GM12878 (cell line): ENCODE measurements around the gene GAS6. TPM values are rescaled to one million over a fixed set of nuclear protein-coding genes. Genes with fewer than 3 reads are reported as not detected.

Experiments used
- ATAC-seq: fragments of 200-7000 bp; cut with Tn5 transposase; 3 replicates; pipeline ENCODE4 v1.9.1; 2020; ENCODE audit warnings: mild to moderate bottlenecking, moderate library complexity
- BruUV-seq: library from RNA; stranded (reverse); fragments of 400-500 nt; replicated peaks from 2 replicates; lab custom pipeline; 2021; lab: Mats Ljungman, UMichigan
- CTCF ChIA-PET: fragments of 300-600 bp; sonication (Branson Sonifier 250); formaldehyde crosslinking; extraction: SDS; loops from one replicate; lab custom pipeline; 2021; ENCODE audit warnings: inconsistent platforms; lab: Yijun Ruan, JAX
- POLR2A ChIA-PET: fragments of 350-600 bp; formaldehyde crosslinking; extraction: SDS; loops from one replicate; lab custom pipeline; 2021; ENCODE audit warnings: inconsistent platforms; lab: Charles Lee
- RAD21 ChIA-PET: fragments of 300-600 bp; sonication (Branson Sonifier 250); formaldehyde crosslinking; loops from one replicate; lab custom pipeline; 2023; ENCODE audit warnings: antibody characterized with exemption; ENCODE audit not compliant: unreplicated experiment; lab: Charles Lee
- SMC1A ChIA-PET: fragments of 300-600 bp; sonication (Branson Sonifier 250); formaldehyde crosslinking; loops from one replicate; lab custom pipeline; 2023; ENCODE audit not compliant: unreplicated experiment, uncharacterized antibody; lab: Charles Lee
- DNase-seq: peaks from one replicate; pipeline ENCODE4 v3.0.0-alpha.2; 2011; ENCODE audit warnings: low read depth, low spot score
- FAIRE-seq: peaks from 3 replicates; lab custom pipeline; 2011; peaks lifted over from hg19 to GRCh38; lab: Jason Lieb, UNC
- H2AFZ ChIP-seq: 2 replicates; pipeline ENCODE4 v1.6.0; 2011; ENCODE audit warnings: low read depth, low read length, control low read depth; ENCODE audit not compliant: control insufficient read depth
- H3K27ac ChIP-seq: 2 replicates; pipeline ENCODE4 v1.5.1; 2011; ENCODE audit warnings: control low read depth; ENCODE audit not compliant: control insufficient read depth, insufficient read depth
- H3K27me3 ChIP-seq, 2 experiments: replicated peaks in 1 of 2; 2 replicates each; pipeline versions ENCODE4 v1.6.0 to v1.6.1; 2011; ENCODE audit warnings: low read length in 1 of 2; ENCODE audit not compliant: control insufficient read depth in 2 of 2, insufficient read depth in 2 of 2
- H3K36me3 ChIP-seq, 2 experiments: 2 replicates each; pipeline ENCODE4 v1.5.1; 2011; ENCODE audit warnings: low read length in 1 of 2; ENCODE audit not compliant: control insufficient read depth in 2 of 2, insufficient read depth in 2 of 2
- H3K4me1 ChIP-seq: 2 replicates; pipeline ENCODE4 v1.6.1; 2011; ENCODE audit warnings: mild to moderate bottlenecking, low read length, moderate library complexity, mixed read lengths; ENCODE audit not compliant: control insufficient read depth, insufficient read depth
- H3K4me2 ChIP-seq: 2 replicates; pipeline ENCODE4 v1.6.0; 2011; ENCODE audit warnings: control low read depth; ENCODE audit not compliant: control insufficient read depth, insufficient read depth
- H3K4me3 ChIP-seq: fragments of 200-600 bp; sonication (generic); 2 replicates; pipeline ENCODE4 v1.5.1; 2016
- H3K79me2 ChIP-seq: 2 replicates; pipeline ENCODE4 v1.6.0; 2011; ENCODE audit warnings: low read length; ENCODE audit not compliant: control insufficient read depth, insufficient read depth
- H3K9ac ChIP-seq: 2 replicates; pipeline ENCODE4 v1.8.0; 2011; ENCODE audit warnings: low read length, control low read depth, mixed read lengths; ENCODE audit not compliant: control insufficient read depth, insufficient read depth
- H3K9me3 ChIP-seq: replicated peaks from 3 replicates; pipeline ENCODE4 v1.5.1; 2011; ENCODE audit warnings: mild to moderate bottlenecking, low read length; ENCODE audit not compliant: control insufficient read depth, insufficient read depth
- H4K20me1 ChIP-seq: 2 replicates; pipeline ENCODE4 v1.6.0; 2011; ENCODE audit not compliant: control insufficient read depth, insufficient read depth
- CUX1 ChIP-seq: IDR thresholded peaks from 2 replicates; pipeline ENCODE4 v1.6.1; 2012; ENCODE audit warnings: improper control_type of control experiment, low read depth, low read length; ENCODE audit not compliant: insufficient replicate concordance
- FOXK2 ChIP-seq: fragments of 450-650 bp; IDR thresholded peaks from 2 replicates; pipeline ENCODE4 v1.6.1; 2017; ENCODE audit warnings: mild to moderate bottlenecking, moderate library complexity
- NFYB ChIP-seq: IDR thresholded peaks from 2 replicates; pipeline ENCODE4 v1.6.1; 2011; ENCODE audit warnings: low read depth, mild to moderate bottlenecking, low read length, improper control_type of control experiment, moderate library complexity; ENCODE audit not compliant: insufficient read depth
- PAX5 ChIP-seq: IDR thresholded peaks from 2 replicates; pipeline ENCODE4 v1.6.1; 2011; ENCODE audit warnings: low read depth, low read length, borderline replicate concordance
- POLR2AphosphoS5 ChIP-seq: IDR thresholded peaks from 2 replicates; pipeline ENCODE4 v1.6.1; 2011; ENCODE audit warnings: mild to moderate bottlenecking, low read length, inconsistent platforms
- REST ChIP-seq: IDR thresholded peaks from 2 replicates; pipeline ENCODE4 v1.6.1; 2012; ENCODE audit warnings: mild to moderate bottlenecking, low read depth, low read length
- WGBS: methylation state at CpG from one replicate; pipeline ENCODE4 v1.1.6; 2016; ENCODE audit warnings: low lambda C conversion rate; ENCODE audit not compliant: insufficient replicate concordance, insufficient coverage; ENCODE audit errors: missing lambda C conversion rate; 5-methylcytosine and 5-hydroxymethylcytosine counted together
- in situ Hi-C: fragments of 300-500 bp; cut with MboI; formaldehyde crosslinking; loops from 9 replicates; pipeline ENCODE4 v1.14.3; 2018; ENCODE audit warnings: mixed read lengths
- intact Hi-C: fragments of 100-400 bp; cut with micrococcal nuclease; formaldehyde crosslinking; loops from one replicate; pipeline ENCODE4 v1.14.2; 2022; ENCODE audit not compliant: unreplicated experiment
- polyA plus RNA-seq, 11 experiments: library from polyadenylated mRNA; depleted of rRNA in 4 of 11; unstranded in 6 of 11; stranded (reverse) in 5 of 11; fragments of >200 nt; fragmentation: Nextera tagmentation in 4 of 11; fragmentation: Illumina TruSeq in 1 of 11; extraction: Ambion mirVana in 4 of 11; extraction: Trizol in 1 of 11; gene quantifications; 1 replicate in 1 of 11; 2 replicates in 10 of 11; pipeline versions ENCODE4 v1.2.1 to v1.2.3, GENCODE V29; 2011 to 2016; ENCODE audit warnings: inconsistent platforms in 2 of 11, missing spikeins in 2 of 11, low read depth in 1 of 11
- total RNA-seq, 4 experiments: library from RNA; depleted of rRNA in 3 of 4; stranded (reverse); fragments of >200 nt in 3 of 4; fragmentation: Illumina TruSeq in 1 of 4; extraction: Trizol in 1 of 4; gene quantifications; 2 replicates each; pipeline versions ENCODE4 v1.2.1 to v1.2.3, GENCODE V29; 2013 to 2021

Gene GAS6
- total and polyA plus RNA-seq, 10 of the 15 experiments (the other 5 are each of a cell fraction or from before 2014, with no cell fraction given): 0.03 to 0.59 (median 0.10) TPM; not detected in 2

- no peak overlapping the region for H3K4me2 ChIP-seq
- H3K79me2 ChIP-seq: no peaks in the 10 kb centered on the region
- no peak for FAIRE-seq
- no peaks in the 10 kb centered on the region for H3K4me1 ChIP-seq
- CTCF ChIA-PET: no interaction called here
- no peak overlapping the region for H3K9ac ChIP-seq
- no TSS peak for BruUV-seq
- no peak overlapping the region for H3K27ac ChIP-seq
- H2AFZ ChIP-seq: no peak overlapping the region
- WGBS: 44% methylated on average over 6 of the region's 6 CpGs
- ATAC-seq: no peak
- no peaks in the 10 kb centered on the region for H4K20me1 ChIP-seq
- no peak overlapping the region for H3K4me3 ChIP-seq
- in situ Hi-C loops (no loop called here), intact Hi-C loops (no loop called here)
- SMC1A ChIA-PET: no interaction called here
- H3K27me3 ChIP-seq: no peaks in the 10 kb centered on the region; a peak in 1 of 4 replicates
- no peaks in the 10 kb centered on the region for H3K9me3 ChIP-seq
- TF ChIP-seq PAX5: no peak
- no peak for TF ChIP-seq NFYB
- no peak for TF ChIP-seq POLR2AphosphoS5
- TF ChIP-seq FOXK2: no peak
- TF ChIP-seq CUX1: no peak
- TF ChIP-seq REST: no peak
- POLR2A ChIA-PET: no interaction called here
- no peaks in the 10 kb centered on the region for H3K36me3 ChIP-seq
- DNase-seq: no peak
- RAD21 ChIA-PET: no interaction called here
Observed at GRCh38 chr13:113789167-113789566, 74.7 kb downstream of the GAS6 start.
